Neural cell (in vitro differentiated cells): ENCODE measurements around the gene JAK3. TPM values are rescaled to one million over a fixed set of nuclear protein-coding genes. Genes with fewer than 3 reads are reported as not detected.

Experiments
- H2AFZ ChIP-seq: fragments of 200-600, 300-800 bp; sonication (generic), shearing (Covaris generic); 2 replicates; pipeline ENCODE4 v1.6.0; 2014; ENCODE audit warnings: low read depth, mild to moderate bottlenecking, antibody characterized with exemption, low read length, moderate library complexity
- H3F3A ChIP-seq: fragments of 200-600 bp; shearing (Covaris generic); 2 replicates; pipeline ENCODE4 v1.6.1; 2016; ENCODE audit warnings: mild to moderate bottlenecking, moderate library complexity, mixed read lengths, antibody characterized with exemption, low read length; ENCODE audit not compliant: insufficient read depth, poor library complexity, severe bottlenecking
- H3K27ac ChIP-seq: fragments of 200-600, 300-800 bp; sonication (generic), shearing (Covaris generic); 2 replicates; pipeline ENCODE4 v1.5.1; 2014; ENCODE audit warnings: mild to moderate bottlenecking, low read length, moderate library complexity
- H3K27me3 ChIP-seq: fragments of 300-800, 200-600 bp; sonication (generic), shearing (Covaris generic); 2 replicates; pipeline ENCODE4 v1.6.0; 2014; ENCODE audit warnings: mild to moderate bottlenecking, low read depth, low read length, moderate library complexity; ENCODE audit not compliant: insufficient read depth
- H3K36me3 ChIP-seq: fragments of 300-800, 200-600 bp; sonication (generic), shearing (Covaris generic); 2 replicates; pipeline ENCODE4 v1.5.1; 2014; ENCODE audit warnings: mild to moderate bottlenecking, antibody characterized with exemption, low read length, moderate library complexity; ENCODE audit not compliant: insufficient read depth
- H3K4me2 ChIP-seq: fragments of 300-800, 200-600 bp; sonication (generic), shearing (Covaris generic); 2 replicates; pipeline ENCODE4 v1.6.0; 2014; ENCODE audit warnings: mild to moderate bottlenecking, low read length
- H3K4me3 ChIP-seq: fragments of 300-800, 200-600 bp; sonication (generic), shearing (Covaris generic); 2 replicates; pipeline ENCODE4 v1.5.1; 2014; ENCODE audit warnings: mild to moderate bottlenecking, low read length, moderate library complexity
- H3K79me2 ChIP-seq: fragments of 200-600 bp; shearing (Covaris generic); replicated peaks from 2 replicates; pipeline ENCODE4 v1.6.0; 2014; ENCODE audit warnings: mild to moderate bottlenecking, low read length, moderate library complexity; ENCODE audit not compliant: insufficient read depth
- H3K9ac ChIP-seq: fragments of 300-800, 200-600 bp; sonication (generic), shearing (Covaris generic); 2 replicates; pipeline ENCODE4 v1.6.1; 2016; ENCODE audit warnings: mild to moderate bottlenecking, low read length, mixed read lengths
- H3K9me2 ChIP-seq: fragments of 200-600 bp; shearing (Covaris generic); 2 replicates; pipeline ENCODE4 v1.6.1; 2016; ENCODE audit warnings: mild to moderate bottlenecking, low read length, mixed read lengths; ENCODE audit not compliant: insufficient read depth
- H3K9me3 ChIP-seq: fragments of 200-600, 300-800 bp; sonication (generic), shearing (Covaris generic); 2 replicates; pipeline ENCODE4 v1.6.1; 2016; ENCODE audit warnings: mild to moderate bottlenecking, mixed run types, low read length, moderate library complexity, mixed read lengths
- H4K20me1 ChIP-seq: fragments of 200-600 bp; shearing (Covaris generic); 2 replicates; pipeline ENCODE4 v1.6.1; 2016; ENCODE audit warnings: mild to moderate bottlenecking, mixed run types; ENCODE audit not compliant: insufficient read depth
- CTCF ChIP-seq: fragments of 450-650 bp; IDR thresholded peaks from 2 replicates; pipeline ENCODE4 v1.5.1; 2014; ENCODE audit warnings: antibody characterized with exemption, mild to moderate bottlenecking, moderate library complexity; ENCODE audit not compliant: poor library complexity, severe bottlenecking
- EP300 ChIP-seq: fragments of 450-650 bp; conservative IDR thresholded peaks from 2 replicates; pipeline ENCODE4 v1.6.1; 2014; ENCODE audit warnings: antibody characterized with exemption, mild to moderate bottlenecking, moderate library complexity; ENCODE audit not compliant: poor library complexity, severe bottlenecking
- EZH2 ChIP-seq: fragments of 200-600, 300-800 bp; shearing (Covaris generic), sonication (generic); IDR thresholded peaks from 2 replicates; pipeline ENCODE4 v1.6.1; 2014; ENCODE audit warnings: antibody characterized with exemption, low read length, borderline replicate concordance, mild to moderate bottlenecking; ENCODE audit not compliant: insufficient read depth, poor library complexity, severe bottlenecking
- MXI1 ChIP-seq: fragments of 450-650 bp; conservative IDR thresholded peaks from 2 replicates; pipeline ENCODE4 v1.6.1; 2014; ENCODE audit warnings: antibody characterized with exemption, mild to moderate bottlenecking; ENCODE audit not compliant: poor library complexity, severe bottlenecking
- POLR2AphosphoS5 ChIP-seq: IDR thresholded peaks from 2 replicates; pipeline ENCODE4 v1.6.1; 2012
- RAD21 ChIP-seq: fragments of 450-650 bp; conservative IDR thresholded peaks from 2 replicates; pipeline ENCODE4 v1.6.1; 2014; ENCODE audit warnings: antibody characterized with exemption, mild to moderate bottlenecking, moderate library complexity
- REST ChIP-seq: IDR thresholded peaks from 2 replicates; pipeline ENCODE4 v1.6.1; 2012; ENCODE audit warnings: borderline replicate concordance
- SMC3 ChIP-seq: fragments of 450-650 bp; conservative IDR thresholded peaks from 2 replicates; pipeline ENCODE4 v1.6.1; 2014; ENCODE audit warnings: antibody characterized with exemption, mild to moderate bottlenecking, moderate library complexity; ENCODE audit not compliant: poor library complexity
- TAF1 ChIP-seq: IDR thresholded peaks from 2 replicates; pipeline ENCODE4 v1.6.1; 2012; ENCODE audit warnings: low read depth
- polyA plus RNA-seq: library from polyadenylated mRNA; depleted of rRNA; stranded (reverse); fragments of >200 nt; gene quantifications from 2 replicates; pipeline ENCODE4 v1.2.3, GENCODE V29; 2014

JAK3 gene
- polyA plus RNA-seq, 1 donor from 2014 or later = 0.11 TPM

- TF ChIP-seq POLR2AphosphoS5 = no peak
- no peak for TF ChIP-seq RAD21
- TF ChIP-seq SMC3 = no peak
- no peak for TF ChIP-seq EZH2
- H3K9me2 ChIP-seq = no peaks in the 10 kb centered on the region
- H4K20me1 ChIP-seq = no peaks in the 10 kb centered on the region
- no peak overlapping the region for H3K27ac ChIP-seq
- no peaks in the 10 kb centered on the region for H3F3A ChIP-seq
- H3K27me3 ChIP-seq = no peaks in the 10 kb centered on the region
- H3K79me2 ChIP-seq = no peaks in the 10 kb centered on the region
- no peaks in the 10 kb centered on the region for H3K9me3 ChIP-seq
- H3K36me3 ChIP-seq = no peaks in the 10 kb centered on the region
- no peak overlapping the region for H2AFZ ChIP-seq
- no peak overlapping the region for H3K9ac ChIP-seq
- H3K4me3 ChIP-seq = no peak overlapping the region
- H3K4me2 ChIP-seq = no peak overlapping the region
Observed at GRCh38 chr19:17805427-17805826, 42.4 kb downstream of the JAK3 start.

GRCh38 chr19:17803264-17803896 is 44.4 kb downstream of the JAK3 start:
- H3K4me3 ChIP-seq = no peak overlapping the region
- H2AFZ ChIP-seq = no peak overlapping the region
- no peak overlapping the region for H3K27ac ChIP-seq
- no peaks in the 10 kb centered on the region for H3K9me3 ChIP-seq
- no peaks in the 10 kb centered on the region for H3K36me3 ChIP-seq
- no peaks in the 10 kb centered on the region for H3K79me2 ChIP-seq
- no peak overlapping the region for H3K9ac ChIP-seq
- H4K20me1 ChIP-seq = no peaks in the 10 kb centered on the region
- H3K4me2 ChIP-seq = no peak overlapping the region
- H3F3A ChIP-seq = no peaks in the 10 kb centered on the region
- no peaks in the 10 kb centered on the region for H3K9me2 ChIP-seq
- no peak for TF ChIP-seq TAF1
- no peak for TF ChIP-seq SMC3
- TF ChIP-seq REST = no peak
- no peak for TF ChIP-seq EP300
- TF ChIP-seq CTCF = no peak
- no peak for TF ChIP-seq RAD21
- no peak for TF ChIP-seq POLR2AphosphoS5
- no peak for TF ChIP-seq MXI1
- TF ChIP-seq EZH2 = no peak
- no peaks in the 10 kb centered on the region for H3K27me3 ChIP-seq
